NCI-H2227 (cell line): Measurements from ENCODE around the gene LRRC8B.

Experiments used
- DNase-seq: peaks from one replicate; lab custom pipeline; 2025; ENCODE audit not compliant: unreplicated experiment; lab: John Stamatoyannopoulos, UW

Gene LRRC8B

DNA sequence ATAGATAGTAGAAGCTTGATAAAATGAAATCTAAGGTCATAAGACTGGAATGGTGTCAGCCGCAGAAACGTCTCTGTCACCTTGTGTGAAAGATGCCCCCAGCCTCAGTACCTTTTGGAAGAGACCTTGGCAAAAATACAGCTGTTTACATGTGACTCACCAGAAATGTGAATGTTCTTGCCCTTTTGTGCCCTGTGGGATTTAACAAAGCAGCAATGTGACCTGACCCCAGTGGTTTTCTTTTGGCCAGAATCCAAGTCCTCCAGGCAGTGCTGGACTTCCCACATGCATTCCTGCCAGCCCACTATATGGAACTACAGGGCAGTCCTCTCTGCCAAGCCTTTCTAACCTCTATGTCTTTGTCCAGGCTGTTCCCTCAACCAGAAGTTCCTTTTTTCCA lies 81.1 kb downstream of the LRRC8B start:
- DNase-seq, result no peak

DNA sequence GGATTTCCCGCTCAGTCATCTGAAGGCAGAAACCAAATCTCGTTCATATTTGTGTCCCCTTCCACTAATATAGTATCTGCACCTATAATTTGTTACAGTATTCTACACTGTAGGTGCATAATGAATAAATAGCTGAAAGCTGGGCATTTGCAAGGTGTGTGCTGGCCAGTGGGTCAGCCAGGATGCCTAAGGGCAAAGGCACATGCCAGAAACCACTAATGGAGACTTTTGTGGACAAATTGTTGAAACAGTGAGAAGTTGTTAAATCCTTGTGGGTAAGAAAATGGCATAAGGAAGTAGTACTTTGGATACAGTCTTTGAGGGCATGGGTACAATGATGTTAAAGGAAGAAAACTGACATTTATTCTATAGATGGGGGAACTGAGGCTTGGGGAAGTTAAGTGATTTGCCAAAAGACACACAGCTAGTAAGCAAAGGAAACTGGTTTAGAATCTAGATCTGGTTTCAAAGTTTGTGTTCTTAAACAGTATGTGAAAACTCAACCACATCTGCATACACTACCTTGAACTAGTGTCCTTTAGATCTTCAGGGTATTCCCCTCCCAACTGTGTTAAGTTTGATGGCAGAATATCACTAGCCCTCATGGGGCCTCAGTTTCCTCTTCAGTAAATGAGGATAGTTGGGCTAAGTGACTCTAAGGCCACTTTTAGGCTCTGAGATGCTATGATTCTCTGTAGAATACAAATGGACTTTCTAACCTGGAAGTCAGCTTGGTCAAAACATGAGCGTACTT lies 81.8 kb downstream of the LRRC8B start:
- no peak for DNase-seq

DNA sequence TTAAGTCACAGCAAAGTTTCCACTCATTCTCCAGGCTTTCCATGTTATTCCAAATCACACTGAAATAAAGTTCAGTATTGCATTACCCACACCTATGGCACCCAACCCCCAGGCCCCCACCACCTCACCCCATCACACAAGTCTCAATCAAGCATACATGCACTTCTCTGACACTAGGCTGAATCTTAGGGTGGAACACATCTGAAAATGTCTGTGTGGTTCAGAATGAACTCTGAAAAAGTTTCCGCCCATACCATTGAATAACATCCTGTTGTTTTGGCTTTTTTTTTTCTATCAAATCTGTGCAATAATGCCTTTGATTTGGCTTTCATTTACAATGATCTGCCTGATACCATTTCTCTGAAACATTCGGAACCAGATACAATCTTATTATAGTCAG lies 82.5 kb downstream of the LRRC8B start:
- DNase-seq, result no peak

- no peak for DNase-seq
These were observed 83.1 kb downstream of the LRRC8B start for GRCh38 chr1:89607586-89608318.

GRCh38 chr1:89608319-89608983 lies 83.8 kb downstream of the LRRC8B start:
- DNase-seq, result no peak

DNA sequence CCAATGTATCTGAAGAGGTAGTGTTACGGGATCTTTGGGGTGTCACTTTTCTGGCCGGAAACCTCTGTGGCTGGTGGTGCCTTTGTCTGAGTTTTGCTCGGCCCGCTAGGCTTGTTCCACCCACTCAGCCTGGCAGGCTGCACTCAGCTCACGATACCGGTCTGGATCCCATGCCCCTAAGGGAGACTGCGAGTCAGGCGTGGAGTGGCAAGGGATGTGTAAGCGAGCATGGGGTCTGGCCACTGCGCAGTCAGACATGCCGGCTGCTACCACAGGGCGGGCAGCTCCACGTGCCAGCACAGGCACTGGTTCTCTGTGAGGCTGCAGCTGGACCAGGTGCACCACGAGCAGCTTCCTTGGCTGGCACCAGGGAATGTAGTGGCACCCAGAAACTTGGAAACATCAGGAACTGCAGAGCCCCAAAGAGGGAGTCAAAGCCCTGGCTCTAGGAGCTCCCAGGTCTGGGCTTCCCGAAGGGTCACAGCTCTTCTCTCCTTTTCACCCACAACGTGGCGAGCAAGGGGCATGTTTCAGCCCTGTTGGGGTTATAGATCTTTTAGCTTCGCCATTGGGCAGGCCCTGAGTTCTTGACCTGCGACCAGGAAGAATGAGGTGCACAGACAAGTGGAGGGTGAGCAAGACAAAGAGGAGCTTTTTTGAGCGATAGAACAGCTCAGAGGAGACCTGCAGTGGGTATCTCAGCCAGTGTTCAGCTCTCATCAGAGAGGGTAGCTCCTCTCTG lies 84.5 kb downstream of the LRRC8B start:
- DNase-seq, result no peak

DNA sequence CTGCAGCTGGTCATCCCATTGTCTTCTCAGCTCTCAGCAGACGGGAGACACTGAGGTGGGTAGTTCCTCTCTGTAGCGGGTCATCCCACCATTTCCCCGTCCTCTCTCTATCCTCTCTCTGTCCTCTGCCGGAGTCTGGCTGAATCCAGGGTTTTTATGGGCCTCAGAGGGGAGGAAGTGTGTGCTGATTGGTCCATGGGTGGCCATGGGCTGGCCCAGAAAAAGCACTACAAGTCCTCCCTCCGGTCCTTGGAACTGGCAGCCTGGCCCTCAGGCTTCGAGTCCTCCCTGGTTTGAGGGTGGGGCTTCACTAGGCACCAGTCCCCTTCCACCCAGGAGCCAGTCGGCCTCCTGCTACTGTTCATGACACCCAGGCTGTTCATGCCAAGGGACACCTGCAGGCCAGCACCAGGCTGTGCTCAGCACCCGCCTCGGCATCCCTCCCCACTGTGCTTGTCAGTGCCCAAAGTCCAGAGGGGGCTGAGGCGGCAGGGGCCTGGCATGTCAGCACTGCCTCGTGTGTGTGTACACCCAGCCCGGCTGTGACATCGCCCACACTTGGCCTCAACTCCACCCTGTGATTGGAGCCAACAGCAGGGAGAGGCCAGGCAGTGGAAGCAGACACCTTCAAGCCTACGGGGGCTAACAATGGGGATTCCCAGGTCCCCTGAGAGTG lies 85.3 kb downstream of the LRRC8B start:
- no peak for DNase-seq

DNA sequence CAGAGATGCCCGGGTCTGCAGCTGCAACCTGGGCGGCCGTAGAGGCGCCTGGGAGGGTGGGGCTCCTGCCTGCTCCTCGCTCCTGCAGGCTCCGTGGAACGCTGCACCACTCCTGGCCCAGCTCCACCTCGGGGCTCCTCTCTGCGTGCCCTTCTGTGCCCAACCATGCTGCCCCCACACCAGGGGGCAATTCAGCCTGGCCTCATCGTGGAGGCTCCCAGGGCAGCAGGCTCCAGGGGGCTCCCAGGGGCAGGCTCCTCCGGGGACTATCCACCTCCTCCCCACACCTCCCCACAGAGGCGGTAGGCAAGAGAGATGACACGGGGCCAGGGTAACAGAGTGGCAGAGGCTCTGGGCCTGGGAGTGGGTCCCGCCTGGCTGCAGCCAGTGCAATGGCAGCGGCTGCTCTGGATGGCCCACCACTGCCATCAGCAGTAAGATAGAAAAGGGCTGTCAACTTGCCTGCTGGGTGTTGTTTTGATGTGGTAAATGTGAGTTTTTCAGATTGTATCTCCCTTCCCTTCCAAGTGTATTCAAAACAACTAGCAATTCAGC lies 85.9 kb downstream of the LRRC8B start:
- DNase-seq, result no peak

DNA sequence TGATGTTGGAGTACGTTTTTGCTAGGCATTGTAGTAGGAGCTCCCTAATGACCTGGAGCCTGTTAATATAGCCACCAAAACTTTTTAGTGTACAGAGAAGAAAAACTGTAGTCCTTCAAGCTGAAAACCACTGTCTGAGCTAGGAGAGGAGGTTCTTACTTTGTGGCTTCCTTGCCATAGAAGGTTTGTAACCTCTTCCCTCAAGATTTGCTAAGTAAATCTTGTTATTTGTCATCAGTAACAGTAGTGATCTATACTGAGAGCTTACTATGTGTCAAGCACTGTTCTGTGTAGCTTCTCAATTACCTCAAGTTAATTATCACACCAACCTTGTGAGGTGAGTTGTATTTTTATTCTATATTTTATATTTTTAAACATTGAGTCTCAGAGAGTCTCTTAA lies 87.1 kb downstream of the LRRC8B start:
- no peak for DNase-seq

DNA sequence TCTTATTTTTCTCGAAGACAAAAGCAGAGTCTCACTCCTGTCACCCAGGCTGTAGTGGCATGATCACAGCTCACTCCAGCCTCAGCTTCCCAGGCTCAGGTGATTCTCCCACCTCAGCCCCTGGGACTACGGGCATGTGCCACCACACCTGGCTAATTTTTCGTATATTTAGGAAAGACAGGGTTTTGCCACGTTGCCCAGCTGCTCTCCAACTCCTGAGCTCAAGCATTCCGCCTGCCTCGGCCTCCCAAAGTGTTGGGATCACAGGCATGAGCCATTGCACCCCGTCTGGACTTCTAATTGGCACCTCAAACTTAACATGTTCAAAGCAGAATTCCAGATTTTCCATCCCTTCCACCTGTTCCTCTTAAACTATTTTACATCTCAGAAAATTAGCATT lies 89.3 kb downstream of the LRRC8B start:
- no peak for DNase-seq

GRCh38 chr1:89615676-89616598 lies 91.3 kb downstream of the LRRC8B start:
- no peak for DNase-seq

- no peak for DNase-seq
These were observed 92.4 kb downstream of the LRRC8B start for GRCh38 chr1:89616844-89617627.

GRCh38 chr1:89620664-89621063 lies 96.0 kb downstream of the LRRC8B start:
- no peak for DNase-seq

DNA sequence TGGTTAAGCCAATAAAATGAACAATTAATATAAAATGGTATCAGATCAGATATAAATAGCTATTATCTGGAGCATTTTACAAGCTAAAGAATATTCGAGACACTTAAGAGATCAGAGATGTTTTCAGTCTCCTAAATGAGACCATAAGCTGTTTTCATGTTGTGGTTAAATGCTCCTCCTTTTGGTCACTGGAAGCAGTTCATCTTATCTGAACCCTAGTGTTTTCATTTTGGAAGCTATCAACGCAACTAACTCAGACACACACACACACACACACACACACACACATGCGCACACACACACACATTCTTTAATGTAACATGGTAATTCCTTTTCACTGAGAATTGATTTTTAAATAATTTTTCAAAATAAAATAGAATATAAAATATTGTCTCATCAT lies 98.3 kb downstream of the LRRC8B start:
- DNase-seq, result no peak

- DNase-seq, result no peak
These were observed 99.7 kb downstream of the LRRC8B start for GRCh38 chr1:89624314-89624713.

- DNase-seq, result no peak
These were observed 100.2 kb downstream of the LRRC8B start for GRCh38 chr1:89624715-89625323.

DNA sequence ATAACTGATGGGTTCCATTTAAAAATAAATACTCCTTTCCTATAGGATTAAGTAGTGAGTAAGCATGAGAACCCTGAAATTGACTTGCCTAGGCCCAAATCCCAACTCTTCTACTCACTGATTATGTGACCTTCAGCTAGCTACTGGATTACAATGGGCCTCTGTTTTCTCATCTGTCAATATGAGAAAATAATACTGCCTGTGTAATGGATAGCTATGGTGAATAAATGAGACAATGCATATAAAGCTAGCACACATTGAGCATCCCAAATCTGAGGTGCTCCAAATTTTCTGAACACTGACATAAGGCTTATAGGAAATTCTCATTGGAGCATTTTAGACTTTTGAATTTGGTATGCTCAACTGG lies 103.0 kb downstream of the LRRC8B start:
- no peak for DNase-seq

GRCh38 chr1:89629146-89629545 lies 104.5 kb downstream of the LRRC8B start:
- DNase-seq, result no peak
